ENCODE measurements around the gene KCNK1. TPM values are rescaled to one million over a fixed set of nuclear protein-coding genes. Genes with fewer than 3 reads are reported as not detected.

The KCNK1 gene
- total and polyA plus RNA-seq, 2 of the 4 experiments (the other 2 are of a cell fraction) = 0.90 to 1.6 TPM

DNA sequence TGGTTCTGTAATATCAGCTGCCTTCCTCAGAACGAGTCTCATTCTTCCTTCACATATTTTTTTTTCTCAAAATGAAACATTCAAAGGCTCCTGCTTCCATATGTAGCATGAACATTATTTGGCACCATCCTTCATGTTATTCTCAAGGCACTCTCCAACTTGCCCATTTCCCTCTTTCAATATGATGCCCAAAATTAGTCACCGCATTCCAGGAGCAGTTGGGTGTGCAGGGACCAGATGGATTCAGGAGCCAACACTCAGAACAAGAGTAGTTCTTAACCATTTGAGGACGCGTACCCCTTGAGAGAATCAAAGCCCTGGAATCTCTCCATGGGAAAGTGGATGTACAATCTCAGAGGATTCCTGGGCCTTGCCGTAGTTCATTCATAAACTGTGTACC is 50.3 kb downstream of the KCNK1 start:
- H3K18ac ChIP-seq (ENCODE audit: low read depth, low read length) = no peak overlapping the region
- no peaks in the 10 kb centered on the region for H3K9me1 ChIP-seq (ENCODE audit: insufficient read depth, low read length)
- 100% methylated on average over 2 of the region's 5 CpGs; no CpG with 5 or more reads in 1 of the 2 experiments for WGBS, 2 experiments (ENCODE audit: extremely low coverage in 2 of 2, insufficient read length in 1 of 2)
- H3K23ac ChIP-seq (ENCODE audit: low read depth, low read length) = no peak overlapping the region
- H3K9ac ChIP-seq (ENCODE audit: low read depth, low read length) = no peak overlapping the region
- H2AFZ ChIP-seq (replicated peaks; ENCODE audit: low read length, poor library complexity) = no peak overlapping the region
- no peak overlapping the region for H3K27ac ChIP-seq (ENCODE audit: insufficient read depth, low read length)
- POLR2A ChIA-PET (ENCODE audit: unreplicated experiment) = no interaction called here
- H2BK120ac ChIP-seq (ENCODE audit: low read depth, low read length) = no peak overlapping the region
- no peak overlapping the region for H4K5ac ChIP-seq (ENCODE audit: low read depth, low read length)
- no peak overlapping the region for H4K91ac ChIP-seq (ENCODE audit: insufficient read depth, low read depth, low read length)
- H3K4me2 ChIP-seq (ENCODE audit: low read depth, low read length) = no peak overlapping the region
- H2AK9ac ChIP-seq (replicated peaks; ENCODE audit: low read depth, low read length, poor library complexity) = no peak overlapping the region
- no peak overlapping the region for H3K14ac ChIP-seq (replicated peaks; ENCODE audit: low read depth, low read length)
- H3K79me1 ChIP-seq (ENCODE audit: low read depth in 1 of 2, low read length in 2 of 2) = no peaks in the 10 kb centered on the region
- H3K4ac ChIP-seq (ENCODE audit: low read depth, low read length) = no peak overlapping the region
- H2BK15ac ChIP-seq (ENCODE audit: low read depth, low read length) = no peak overlapping the region
- no peaks in the 10 kb centered on the region for H4K20me1 ChIP-seq (ENCODE audit: insufficient read depth, low read length)
- no peaks in the 10 kb centered on the region for H3K27me3 ChIP-seq (ENCODE audit: control insufficient read depth, insufficient read depth, low read length)
- dilution Hi-C loops (cut with HindIII; ENCODE audit: low sequenced_read_pairs, unreplicated experiment) = no loop called here
- TF ChIP-seq CHD1 (IDR thresholded peaks at IDR 0.05; ENCODE audit: low read depth, low read length) (no peak), MAZ (IDR thresholded peaks at IDR 0.05; ENCODE audit: borderline replicate concordance, low read depth, low read length) (no peak), RFX5 (IDR thresholded peaks at IDR 0.05; ENCODE audit: low read depth, low read length) (no peak), RCOR1 (IDR thresholded peaks at IDR 0.05; ENCODE audit: insufficient replicate concordance, low read length) (no peak), NFE2L2 (IDR thresholded peaks at IDR 0.05; ENCODE audit: low read depth, low read length) (no peak), SMC3 (IDR thresholded peaks at IDR 0.05; ENCODE audit: low read depth, low read length) (no peak), BHLHE40 (IDR thresholded peaks at IDR 0.05; ENCODE audit: low read depth, low read length) (no peak), POLR2A (IDR thresholded peaks at IDR 0.05; ENCODE audit: low read depth, low read length) (no peak), MAFK (IDR thresholded peaks at IDR 0.05; ENCODE audit: low read depth, low read length) (no peak), MXI1 (IDR thresholded peaks at IDR 0.05; ENCODE audit: borderline replicate concordance, low read depth, low read length) (no peak), FOS (IDR thresholded peaks at IDR 0.05; ENCODE audit: low read depth, low read length) (no peak), CEBPB (IDR thresholded peaks at IDR 0.05; ENCODE audit: low read depth, low read length) (no peak), RAD21 (IDR thresholded peaks at IDR 0.05; ENCODE audit: low read length) (no peak)
- TF ChIP-seq, protein P1, sequence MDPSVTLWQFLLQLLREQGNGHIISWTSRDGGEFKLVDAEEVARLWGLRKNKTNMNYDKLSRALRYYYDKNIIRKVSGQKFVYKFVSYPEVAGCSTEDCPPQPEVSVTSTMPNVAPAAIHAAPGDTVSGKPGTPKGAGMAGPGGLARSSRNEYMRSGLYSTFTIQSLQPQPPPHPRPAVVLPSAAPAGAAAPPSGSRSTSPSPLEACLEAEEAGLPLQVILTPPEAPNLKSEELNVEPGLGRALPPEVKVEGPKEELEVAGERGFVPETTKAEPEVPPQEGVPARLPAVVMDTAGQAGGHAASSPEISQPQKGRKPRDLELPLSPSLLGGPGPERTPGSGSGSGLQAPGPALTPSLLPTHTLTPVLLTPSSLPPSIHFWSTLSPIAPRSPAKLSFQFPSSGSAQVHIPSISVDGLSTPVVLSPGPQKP (IDR thresholded peaks at IDR 0.05; ENCODE audit: borderline replicate concordance, low read depth, low read length) = no peak
- TF ChIP-seq, protein P2, sequence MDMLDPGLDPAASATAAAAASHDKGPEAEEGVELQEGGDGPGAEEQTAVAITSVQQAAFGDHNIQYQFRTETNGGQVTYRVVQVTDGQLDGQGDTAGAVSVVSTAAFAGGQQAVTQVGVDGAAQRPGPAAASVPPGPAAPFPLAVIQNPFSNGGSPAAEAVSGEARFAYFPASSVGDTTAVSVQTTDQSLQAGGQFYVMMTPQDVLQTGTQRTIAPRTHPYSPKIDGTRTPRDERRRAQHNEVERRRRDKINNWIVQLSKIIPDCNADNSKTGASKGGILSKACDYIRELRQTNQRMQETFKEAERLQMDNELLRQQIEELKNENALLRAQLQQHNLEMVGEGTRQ (IDR thresholded peaks at IDR 0.05; ENCODE audit: low read depth, low read length) = no peak
- TF ChIP-seq, protein P3, sequence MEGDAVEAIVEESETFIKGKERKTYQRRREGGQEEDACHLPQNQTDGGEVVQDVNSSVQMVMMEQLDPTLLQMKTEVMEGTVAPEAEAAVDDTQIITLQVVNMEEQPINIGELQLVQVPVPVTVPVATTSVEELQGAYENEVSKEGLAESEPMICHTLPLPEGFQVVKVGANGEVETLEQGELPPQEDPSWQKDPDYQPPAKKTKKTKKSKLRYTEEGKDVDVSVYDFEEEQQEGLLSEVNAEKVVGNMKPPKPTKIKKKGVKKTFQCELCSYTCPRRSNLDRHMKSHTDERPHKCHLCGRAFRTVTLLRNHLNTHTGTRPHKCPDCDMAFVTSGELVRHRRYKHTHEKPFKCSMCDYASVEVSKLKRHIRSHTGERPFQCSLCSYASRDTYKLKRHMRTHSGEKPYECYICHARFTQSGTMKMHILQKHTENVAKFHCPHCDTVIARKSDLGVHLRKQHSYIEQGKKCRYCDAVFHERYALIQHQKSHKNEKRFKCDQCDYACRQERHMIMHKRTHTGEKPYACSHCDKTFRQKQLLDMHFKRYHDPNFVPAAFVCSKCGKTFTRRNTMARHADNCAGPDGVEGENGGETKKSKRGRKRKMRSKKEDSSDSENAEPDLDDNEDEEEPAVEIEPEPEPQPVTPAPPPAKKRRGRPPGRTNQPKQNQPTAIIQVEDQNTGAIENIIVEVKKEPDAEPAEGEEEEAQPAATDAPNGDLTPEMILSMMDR (conservative IDR thresholded peaks at IDR 0.05; ENCODE audit: low read depth, low read length) = no peak
- H3K36me3 ChIP-seq (ENCODE audit: control insufficient read depth, insufficient read depth, low read length) = no peaks in the 10 kb centered on the region
- BruUV-seq (replicated peaks) = no TSS peak
- no peak for ATAC-seq (ENCODE audit: low read depth)
- peaks cover 4% of the 10 kb centered on the region; the same call in 1 of the 2 replicates for H3K9me3 ChIP-seq (ENCODE audit: control insufficient read depth, insufficient read depth, low read length)
- no peak overlapping the region for H4K8ac ChIP-seq (ENCODE audit: low read depth in 2 of 2, low read length in 2 of 2)
- H2BK5ac ChIP-seq (ENCODE audit: low read depth, low read length, poor library complexity, severe bottlenecking) = no peak overlapping the region
- H2BK20ac ChIP-seq (ENCODE audit: low read depth, low read length) = no peak overlapping the region
- H2AK5ac ChIP-seq (ENCODE audit: low read depth, low read length) = no peak overlapping the region
- intact Hi-C loops (cut with micrococcal nuclease) = no loop called here
- H3K4me1 ChIP-seq (ENCODE audit: control insufficient read depth, insufficient read depth, low read length) = no peaks in the 10 kb centered on the region
- no peak overlapping the region for H3K56ac ChIP-seq (ENCODE audit: extremely low read depth, insufficient read depth, low read length)
- H3K4me3 ChIP-seq (ENCODE audit: insufficient read depth, low read depth, low read length) = no peak overlapping the region
- in situ Hi-C loops (cut with MboI; ENCODE audit: low sequenced_read_pairs) = no loop called here
- DNase-seq = no peak
- CTCF ChIA-PET = no interaction called here

Measured in IMR-90 (cell line).